ENCODE results near the gene PMP22.

Gene PMP22

GRCh38 chr17:15256689-15257088, 8.4 kb downstream of the PMP22 start:
- Mint-ChIP-seq H3K27ac (no peak overlapping the region), H3K27me3 (ENCODE audit: low read depth) (peaks cover 49% of the 10 kb centered on the region), H3K4me3 (no peak overlapping the region), H3K9me3 (no peaks in the 10 kb centered on the region), H3K36me3 (ENCODE audit: low read depth) (no peaks in the 10 kb centered on the region), H3K4me1 (ENCODE audit: low read depth) (peaks cover 10% of the 10 kb centered on the region)
- no peak for DNase-seq (ENCODE audit: low spot score)

GRCh38 chr17:15255713-15256454, 9.2 kb downstream of the PMP22 start:
- peaks cover 10% of the 10 kb centered on the region for H3K4me1 Mint-ChIP-seq (ENCODE audit: low read depth)
- H3K9me3 Mint-ChIP-seq = no peaks in the 10 kb centered on the region
- no peak for DNase-seq (ENCODE audit: low spot score)
- H3K4me3 Mint-ChIP-seq = no peak overlapping the region
- no peak overlapping the region for H3K27ac Mint-ChIP-seq
- peaks cover 42% of the 10 kb centered on the region for H3K27me3 Mint-ChIP-seq (ENCODE audit: low read depth)
- no peaks in the 10 kb centered on the region for H3K36me3 Mint-ChIP-seq (ENCODE audit: low read depth)

GRCh38 chr17:15250135-15250860, 14.8 kb downstream of the PMP22 start:
- H3K27ac Mint-ChIP-seq = no peak overlapping the region
- no peak for DNase-seq (ENCODE audit: low spot score)
- H3K9me3 Mint-ChIP-seq = no peaks in the 10 kb centered on the region
- no peak overlapping the region for H3K4me3 Mint-ChIP-seq
- no peaks in the 10 kb centered on the region for H3K4me1 Mint-ChIP-seq (ENCODE audit: low read depth)
- H3K36me3 Mint-ChIP-seq (ENCODE audit: low read depth) = no peaks in the 10 kb centered on the region
- H3K27me3 Mint-ChIP-seq (ENCODE audit: low read depth) = peaks cover 9% of the 10 kb centered on the region

DNA sequence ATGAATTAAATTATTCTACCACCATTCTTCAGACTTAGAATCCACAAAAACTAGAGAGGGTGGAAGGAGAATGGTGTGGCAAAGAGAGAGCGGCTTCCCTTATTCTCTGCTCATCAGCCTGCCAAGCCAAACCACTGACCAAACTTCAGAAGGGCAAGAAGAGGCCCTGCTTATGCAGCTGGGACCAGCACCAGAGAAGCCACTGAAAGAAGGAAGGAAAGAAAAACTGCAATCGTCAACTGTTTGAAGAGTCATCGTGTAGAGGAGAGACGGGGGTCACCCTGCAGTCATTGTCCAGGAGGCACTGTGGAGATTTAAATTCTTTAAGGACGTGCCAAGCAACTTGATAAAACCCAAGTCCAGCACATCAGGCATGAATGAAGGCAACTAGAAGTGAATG, 15.6 kb downstream of the PMP22 start:
- H3K36me3 Mint-ChIP-seq (ENCODE audit: low read depth) = no peaks in the 10 kb centered on the region
- H3K4me1 Mint-ChIP-seq (ENCODE audit: low read depth) = no peaks in the 10 kb centered on the region
- peaks cover 9% of the 10 kb centered on the region for H3K27me3 Mint-ChIP-seq (ENCODE audit: low read depth)
- no peak overlapping the region for H3K4me3 Mint-ChIP-seq
- DNase-seq (ENCODE audit: low spot score) = no peak
- no peak overlapping the region for H3K27ac Mint-ChIP-seq
- H3K9me3 Mint-ChIP-seq = no peaks in the 10 kb centered on the region

DNA sequence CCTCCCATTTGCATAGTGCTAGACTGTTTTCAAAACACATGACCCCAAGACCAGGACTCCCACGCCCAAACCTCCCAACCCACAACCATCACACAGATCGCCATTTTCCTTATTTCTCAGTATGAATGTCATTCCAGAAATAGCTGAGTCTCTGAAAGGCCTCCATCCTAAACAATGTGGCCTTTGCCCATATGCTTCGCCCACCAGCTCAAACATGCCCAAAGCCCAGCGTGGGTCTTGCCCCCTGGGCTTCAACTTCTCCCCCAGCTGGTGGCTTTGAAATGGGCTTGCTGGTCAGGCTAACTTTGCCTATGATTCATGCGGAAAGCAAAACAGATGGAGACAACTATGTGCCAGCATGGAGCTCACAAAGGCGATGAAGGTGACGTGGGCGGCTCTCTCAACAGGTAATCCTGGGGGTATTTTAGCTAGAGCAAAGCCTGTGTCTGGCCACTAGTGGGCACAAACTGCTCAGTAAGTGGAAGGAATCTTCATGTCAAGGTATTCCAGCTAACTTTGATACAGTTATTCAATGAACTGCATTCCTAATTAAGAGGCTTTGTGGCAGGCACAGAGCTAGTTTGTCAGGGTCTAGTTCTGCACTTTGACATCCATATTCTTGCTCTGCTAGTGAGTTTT, 17.1 kb downstream of the PMP22 start:
- Mint-ChIP-seq H3K4me1 (ENCODE audit: low read depth) (no peaks in the 10 kb centered on the region), H3K27ac (no peak overlapping the region), H3K36me3 (ENCODE audit: low read depth) (no peaks in the 10 kb centered on the region), H3K9me3 (no peaks in the 10 kb centered on the region), H3K4me3 (no peak overlapping the region), H3K27me3 (ENCODE audit: low read depth) (peaks cover 7% of the 10 kb centered on the region)
- no peak for DNase-seq (ENCODE audit: low spot score)

- no peak for DNase-seq (ENCODE audit: low spot score)
- H3K27me3 Mint-ChIP-seq (ENCODE audit: low read depth) = peaks cover 13% of the 10 kb centered on the region
- H3K27ac Mint-ChIP-seq = no peak overlapping the region
- H3K4me3 Mint-ChIP-seq = no peak overlapping the region
- H3K9me3 Mint-ChIP-seq = no peaks in the 10 kb centered on the region
- no peaks in the 10 kb centered on the region for H3K4me1 Mint-ChIP-seq (ENCODE audit: low read depth)
- H3K36me3 Mint-ChIP-seq (ENCODE audit: low read depth) = no peaks in the 10 kb centered on the region
These were observed 20.1 kb downstream of the PMP22 start for GRCh38 chr17:15245054-15245453.

DNA sequence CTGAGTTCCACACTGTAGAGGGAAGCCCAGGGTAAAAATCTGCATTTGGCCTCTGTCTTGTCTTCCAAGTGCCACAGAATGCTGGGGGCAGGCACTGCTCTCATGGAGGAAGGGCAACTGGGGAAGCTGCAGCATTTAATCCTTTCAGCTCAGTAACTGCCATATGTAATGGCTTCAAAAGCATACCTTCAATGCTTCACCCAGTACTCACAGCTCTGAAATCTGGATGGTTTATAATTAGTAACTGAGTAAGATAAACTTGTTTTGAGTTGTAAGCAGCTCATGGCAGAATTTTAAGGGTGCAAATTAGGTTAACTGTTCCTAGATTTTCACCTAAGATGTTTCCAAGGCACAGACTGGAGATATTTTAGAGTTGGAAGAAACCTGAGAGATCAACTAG, 24.5 kb downstream of the PMP22 start:
- Mint-ChIP-seq H3K4me1 (ENCODE audit: low read depth) (peaks cover 11% of the 10 kb centered on the region), H3K27ac (no peak overlapping the region), H3K9me3 (no peaks in the 10 kb centered on the region), H3K4me3 (no peak overlapping the region), H3K36me3 (ENCODE audit: low read depth) (no peaks in the 10 kb centered on the region), H3K27me3 (ENCODE audit: low read depth) (peaks cover 22% of the 10 kb centered on the region)
- DNase-seq (ENCODE audit: low spot score) = no peak

- Mint-ChIP-seq H3K36me3 (ENCODE audit: low read depth) (no peaks in the 10 kb centered on the region), H3K9me3 (no peaks in the 10 kb centered on the region), H3K4me1 (ENCODE audit: low read depth) (peaks cover 11% of the 10 kb centered on the region), H3K27ac (no peak overlapping the region), H3K27me3 (ENCODE audit: low read depth) (peaks cover 22% of the 10 kb centered on the region), H3K4me3 (no peak overlapping the region)
- no peak for DNase-seq (ENCODE audit: low spot score)
These were observed 25.6 kb downstream of the PMP22 start for GRCh38 chr17:15239491-15239890.

- H3K27me3 Mint-ChIP-seq (ENCODE audit: low read depth) = peaks cover 20% of the 10 kb centered on the region
- no peaks in the 10 kb centered on the region for H3K9me3 Mint-ChIP-seq
- H3K36me3 Mint-ChIP-seq (ENCODE audit: low read depth) = no peaks in the 10 kb centered on the region
- no peak for DNase-seq (ENCODE audit: low spot score)
- H3K4me1 Mint-ChIP-seq (ENCODE audit: low read depth) = peaks cover 11% of the 10 kb centered on the region
- no peak overlapping the region for H3K4me3 Mint-ChIP-seq
- no peak overlapping the region for H3K27ac Mint-ChIP-seq
These were observed 26.3 kb downstream of the PMP22 start for GRCh38 chr17:15238676-15239422.

DNA sequence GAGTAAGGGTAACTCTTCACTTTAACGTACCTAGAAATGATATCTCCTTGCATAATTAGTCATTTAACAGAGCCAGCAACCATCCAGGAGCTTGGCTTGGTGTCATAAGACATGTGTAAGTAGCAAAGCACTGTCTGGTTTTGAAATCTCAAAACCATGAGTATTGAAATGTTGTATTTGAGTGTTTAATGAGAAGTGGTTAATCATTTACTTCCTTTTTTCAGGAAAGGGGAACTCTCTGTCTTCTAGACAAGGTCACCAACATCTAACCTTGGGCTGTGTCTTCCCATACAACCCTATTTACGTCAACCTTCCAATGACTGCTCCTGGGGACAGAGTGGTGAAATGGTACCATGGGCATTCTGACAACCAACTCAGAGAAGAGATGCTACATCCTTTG, 27.1 kb downstream of the PMP22 start:
- Mint-ChIP-seq H3K36me3 (ENCODE audit: low read depth) (no peaks in the 10 kb centered on the region), H3K27ac (no peak overlapping the region), H3K4me1 (ENCODE audit: low read depth) (peaks cover 11% of the 10 kb centered on the region), H3K4me3 (no peak overlapping the region), H3K27me3 (ENCODE audit: low read depth) (peaks cover 20% of the 10 kb centered on the region), H3K9me3 (no peaks in the 10 kb centered on the region)
- no peak for DNase-seq (ENCODE audit: low spot score)

- no peak overlapping the region for H3K4me3 Mint-ChIP-seq
- no peak overlapping the region for H3K27ac Mint-ChIP-seq
These were observed 28.1 kb downstream of the PMP22 start for GRCh38 chr17:15237106-15237425.

DNA sequence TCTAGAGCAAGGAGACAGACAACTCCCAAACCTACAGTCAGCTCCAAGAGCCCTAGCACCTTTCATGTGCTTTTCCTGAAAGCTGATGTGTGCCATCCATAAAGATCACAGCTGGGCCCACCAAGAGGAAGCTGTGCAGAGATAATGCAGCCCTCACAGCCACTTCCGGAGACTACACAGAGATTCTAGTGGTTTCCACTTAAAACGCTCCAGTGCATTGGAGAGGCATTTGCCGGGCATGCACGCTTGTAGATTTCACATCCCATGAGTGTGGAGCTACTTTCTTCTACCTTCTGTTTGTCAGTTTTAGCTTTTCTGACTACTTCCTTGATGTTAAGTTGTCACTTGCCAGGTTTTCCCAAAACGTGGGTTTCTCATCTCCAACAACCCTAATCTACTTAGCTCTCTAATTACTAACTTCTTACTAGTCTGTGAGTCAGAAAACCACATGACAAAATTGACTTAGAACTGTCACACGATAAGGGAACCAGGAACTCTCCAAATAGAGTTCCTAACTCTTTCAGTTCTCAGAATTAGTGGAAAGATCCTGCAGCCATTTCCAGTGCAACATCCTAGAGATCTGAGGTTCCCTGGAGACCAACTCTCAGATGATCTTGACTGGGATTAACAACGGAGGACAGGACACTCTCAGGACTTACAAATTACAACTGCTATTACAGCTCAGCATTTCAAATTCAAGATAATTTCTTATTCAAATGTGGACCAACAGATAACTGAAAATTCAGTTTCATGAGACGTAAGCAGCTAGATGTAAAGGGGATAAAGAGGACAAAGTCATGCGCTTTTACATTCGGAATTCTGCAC, 28.6 kb downstream of the PMP22 start:
- H3K9me3 Mint-ChIP-seq = no peaks in the 10 kb centered on the region
- no peaks in the 10 kb centered on the region for H3K36me3 Mint-ChIP-seq (ENCODE audit: low read depth)
- peaks cover 11% of the 10 kb centered on the region for H3K4me1 Mint-ChIP-seq (ENCODE audit: low read depth)
- H3K27ac Mint-ChIP-seq = peak overlapping the region; percentile 41
- no peak for DNase-seq (ENCODE audit: low spot score)
- peak overlapping the region; percentile 32 for H3K4me3 Mint-ChIP-seq
- H3K27me3 Mint-ChIP-seq (ENCODE audit: low read depth) = peaks cover 13% of the 10 kb centered on the region

More at GRCh38 chr17:15237106-15237425, 28.1 kb downstream of the PMP22 start:
- Mint-ChIP-seq H3K27me3 (ENCODE audit: low read depth) (peaks cover 15% of the 10 kb centered on the region), H3K4me1 (ENCODE audit: low read depth) (peaks cover 11% of the 10 kb centered on the region), H3K9me3 (no peaks in the 10 kb centered on the region), H3K36me3 (ENCODE audit: low read depth) (no peaks in the 10 kb centered on the region)
- DNase-seq (ENCODE audit: low spot score) = no peak

DNA sequence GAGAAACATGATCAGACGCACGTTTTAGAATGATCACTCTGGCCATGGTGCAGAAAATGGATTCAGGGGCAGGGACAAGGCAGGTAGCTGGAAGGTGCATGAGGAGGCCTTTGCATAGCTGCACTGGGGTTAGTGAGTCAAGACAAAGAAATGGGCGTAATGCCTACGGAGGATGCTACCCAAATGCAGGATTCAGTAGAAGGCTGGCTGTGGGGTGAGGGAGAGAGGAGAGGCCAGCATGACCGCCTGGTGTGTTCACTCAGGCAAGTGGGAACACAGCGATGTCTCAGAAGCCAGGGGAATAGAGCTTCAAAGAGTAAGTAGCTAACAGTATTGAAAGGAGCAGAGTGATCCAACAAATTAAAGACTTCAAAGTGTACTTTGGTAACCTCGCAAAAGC, 31.2 kb downstream of the PMP22 start:
- Mint-ChIP-seq H3K9me3 (no peaks in the 10 kb centered on the region), H3K4me1 (ENCODE audit: low read depth) (peaks cover 11% of the 10 kb centered on the region), H3K27ac (no peak overlapping the region), H3K4me3 (no peak overlapping the region), H3K36me3 (ENCODE audit: low read depth) (no peaks in the 10 kb centered on the region), H3K27me3 (ENCODE audit: low read depth) (peaks cover 8% of the 10 kb centered on the region)
- DNase-seq (ENCODE audit: low spot score) = no peak
